Mononuclear cell (primary cell): Measurements from ENCODE around the gene SPINT2. TPM values are rescaled to one million over a fixed set of nuclear protein-coding genes. Genes with fewer than 3 reads are reported as not detected.
"Not testable (repeated sequence)": the region's sequence is repeated elsewhere in the genome, so short reads cannot be mapped to it uniquely, and the experiment has no call there.

Experiments
- H3K27me3 ChIP-seq: 2 replicates; pipeline ENCODE4 v1.6.0; 2011; ENCODE audit warnings: low read length, control low read depth; ENCODE audit not compliant: insufficient read depth
- H3K4me1 ChIP-seq: 2 replicates; pipeline ENCODE4 v1.5.1; 2011; ENCODE audit warnings: mild to moderate bottlenecking, low read length, control low read depth; ENCODE audit not compliant: insufficient read depth
- H3K4me3 ChIP-seq: 2 replicates; pipeline ENCODE4 v1.5.1; 2011; ENCODE audit warnings: mild to moderate bottlenecking, low read length, moderate library complexity
- H3K9me3 ChIP-seq: 2 replicates; pipeline ENCODE4 v1.5.1; 2011; ENCODE audit warnings: low read depth, mild to moderate bottlenecking, control low read depth, low read length
- total RNA-seq: library from RNA; depleted of rRNA; stranded (reverse); fragments of >200 nt; gene quantifications from one replicate; pipeline ENCODE4 v1.2.3, GENCODE V29; 2012

The SPINT2 gene
- total RNA-seq: 34.5 TPM

- peak within 1 kb of the TSS; percentile 57 for H3K4me3 ChIP-seq
- H3K27me3 ChIP-seq: no peaks in the 10 kb centered on the region
- no peaks in the 10 kb centered on the region for H3K9me3 ChIP-seq
- H3K4me1 ChIP-seq: peaks cover 42% of the 10 kb centered on the region
These were observed at the start of gene SPINT2 for GRCh38 chr19:38264486-38265212. Gene SPINT2 (plus strand): TSS chr19:38264573. CDS start chr19:38264893, 320 bp downstream.

GRCh38 chr19:38216785-38217641 lies 47.4 kb upstream of the SPINT2 start:
- H3K4me1 ChIP-seq: no peaks in the 10 kb centered on the region
- no peak overlapping the region for H3K4me3 ChIP-seq
- H3K9me3 ChIP-seq: no peaks in the 10 kb centered on the region
- peaks cover 4% of the 10 kb centered on the region for H3K27me3 ChIP-seq

- no peak overlapping the region for H3K4me3 ChIP-seq
- no peaks in the 10 kb centered on the region for H3K9me3 ChIP-seq
- peaks cover 14% of the 10 kb centered on the region for H3K27me3 ChIP-seq
- H3K4me1 ChIP-seq: no peaks in the 10 kb centered on the region
These were observed 46.2 kb upstream of the SPINT2 start for GRCh38 chr19:38218204-38218603.

- Histone ChIP-seq H3K27me3 (peaks cover 19% of the 10 kb centered on the region), H3K4me1 (peaks cover 4% of the 10 kb centered on the region), H3K9me3 (no peaks in the 10 kb centered on the region), H3K4me3 (no peak overlapping the region)
These were observed 45.2 kb upstream of the SPINT2 start for GRCh38 chr19:38219221-38219620.

GRCh38 chr19:38221421-38221820 lies 43.0 kb upstream of the SPINT2 start:
- no peaks in the 10 kb centered on the region for H3K9me3 ChIP-seq
- H3K4me1 ChIP-seq: peaks cover 5% of the 10 kb centered on the region
- peaks cover 37% of the 10 kb centered on the region for H3K27me3 ChIP-seq
- H3K4me3 ChIP-seq: no peak overlapping the region

GRCh38 chr19:38221919-38222830 lies 42.2 kb upstream of the SPINT2 start:
- Histone ChIP-seq H3K4me3 (no peak overlapping the region), H3K4me1 (peaks cover 5% of the 10 kb centered on the region), H3K9me3 (no peaks in the 10 kb centered on the region), H3K27me3 (peaks cover 45% of the 10 kb centered on the region)

GRCh38 chr19:38223119-38223523 lies 41.3 kb upstream of the SPINT2 start:
- peaks cover 5% of the 10 kb centered on the region for H3K4me1 ChIP-seq
- H3K4me3 ChIP-seq: no peak overlapping the region
- peaks cover 53% of the 10 kb centered on the region for H3K27me3 ChIP-seq
- H3K9me3 ChIP-seq: no peaks in the 10 kb centered on the region

- no peak overlapping the region for H3K4me3 ChIP-seq
- peaks cover 7% of the 10 kb centered on the region for H3K4me1 ChIP-seq
- peaks cover 56% of the 10 kb centered on the region for H3K27me3 ChIP-seq
- no peaks in the 10 kb centered on the region for H3K9me3 ChIP-seq
These were observed 40.8 kb upstream of the SPINT2 start for GRCh38 chr19:38223617-38224013.

- H3K27me3 ChIP-seq: peaks cover 61% of the 10 kb centered on the region
- H3K4me1 ChIP-seq: peaks cover 13% of the 10 kb centered on the region
- H3K9me3 ChIP-seq: no peaks in the 10 kb centered on the region
- H3K4me3 ChIP-seq: no peak within 1 kb of the TSS
These were observed 40.1 kb upstream of the SPINT2 start, which contains the start of gene DPF1 for GRCh38 chr19:38224014-38224862. Gene DPF1 (minus strand): TSS chr19:38224222. CDS start chr19:38224142, 80 bp downstream.

GRCh38 chr19:38224863-38225218 lies 39.5 kb upstream of the SPINT2 start:
- not testable (repeated sequence) for H3K9me3 ChIP-seq, H3K4me3 ChIP-seq
- Histone ChIP-seq H3K4me1 (peaks cover 13% of the 10 kb centered on the region), H3K27me3 (peaks cover 64% of the 10 kb centered on the region)

- Histone ChIP-seq H3K4me1 (peaks cover 13% of the 10 kb centered on the region), H3K27me3 (peaks cover 70% of the 10 kb centered on the region), H3K9me3 (no peaks in the 10 kb centered on the region), H3K4me3 (no peak overlapping the region)
These were observed 36.9 kb upstream of the SPINT2 start for GRCh38 chr19:38227287-38228004.

- peaks cover 13% of the 10 kb centered on the region for H3K4me1 ChIP-seq
- H3K4me3 ChIP-seq: no peak overlapping the region
- no peaks in the 10 kb centered on the region for H3K9me3 ChIP-seq
- H3K27me3 ChIP-seq: peaks cover 65% of the 10 kb centered on the region
These were observed 36.4 kb upstream of the SPINT2 start for GRCh38 chr19:38228005-38228377.

- Histone ChIP-seq H3K27me3 (peaks cover 58% of the 10 kb centered on the region), H3K4me3 (no peak overlapping the region)
These were observed 35.6 kb upstream of the SPINT2 start for GRCh38 chr19:38228491-38229439.

More at GRCh38 chr19:38228491-38229439, 35.6 kb upstream of the SPINT2 start:
- H3K9me3 ChIP-seq: no peaks in the 10 kb centered on the region
- H3K4me1 ChIP-seq: peaks cover 13% of the 10 kb centered on the region
